GM12878 (cell line): ENCODE data around the gene REG1B. TPM values are rescaled to one million over a fixed set of nuclear protein-coding genes. Genes with fewer than 3 reads are reported as not detected.

Source experiments
- ATAC-seq: fragments of 200-7000 bp; cut with Tn5 transposase; 3 replicates; pipeline ENCODE4 v1.9.1; 2020; ENCODE audit warnings: mild to moderate bottlenecking, moderate library complexity
- BruUV-seq: library from RNA; stranded (reverse); fragments of 400-500 nt; replicated peaks from 2 replicates; lab custom pipeline; 2021; lab: Mats Ljungman, UMichigan
- CTCF ChIA-PET: fragments of 300-600 bp; sonication (Branson Sonifier 250); formaldehyde crosslinking; extraction: SDS; loops from one replicate; lab custom pipeline; 2021; ENCODE audit warnings: inconsistent platforms; lab: Yijun Ruan, JAX
- POLR2A ChIA-PET: fragments of 350-600 bp; formaldehyde crosslinking; extraction: SDS; loops from one replicate; lab custom pipeline; 2021; ENCODE audit warnings: inconsistent platforms; lab: Charles Lee
- RAD21 ChIA-PET: fragments of 300-600 bp; sonication (Branson Sonifier 250); formaldehyde crosslinking; loops from one replicate; lab custom pipeline; 2023; ENCODE audit warnings: antibody characterized with exemption; ENCODE audit not compliant: unreplicated experiment; lab: Charles Lee
- SMC1A ChIA-PET: fragments of 300-600 bp; sonication (Branson Sonifier 250); formaldehyde crosslinking; loops from one replicate; lab custom pipeline; 2023; ENCODE audit not compliant: unreplicated experiment, uncharacterized antibody; lab: Charles Lee
- DNase-seq: peaks from one replicate; pipeline ENCODE4 v3.0.0-alpha.2; 2011; ENCODE audit warnings: low read depth, low spot score
- FAIRE-seq: peaks from 3 replicates; lab custom pipeline; 2011; peaks lifted over from hg19 to GRCh38; lab: Jason Lieb, UNC
- H2AFZ ChIP-seq: 2 replicates; pipeline ENCODE4 v1.6.0; 2011; ENCODE audit warnings: low read depth, low read length, control low read depth; ENCODE audit not compliant: control insufficient read depth
- H3K27ac ChIP-seq: 2 replicates; pipeline ENCODE4 v1.5.1; 2011; ENCODE audit warnings: control low read depth; ENCODE audit not compliant: control insufficient read depth, insufficient read depth
- H3K27me3 ChIP-seq, 2 experiments: replicated peaks in 1 of 2; 2 replicates each; pipeline versions ENCODE4 v1.6.0 to v1.6.1; 2011; ENCODE audit warnings: low read length in 1 of 2; ENCODE audit not compliant: control insufficient read depth in 2 of 2, insufficient read depth in 2 of 2
- H3K36me3 ChIP-seq, 2 experiments: 2 replicates each; pipeline ENCODE4 v1.5.1; 2011; ENCODE audit warnings: low read length in 1 of 2; ENCODE audit not compliant: control insufficient read depth in 2 of 2, insufficient read depth in 2 of 2
- H3K4me1 ChIP-seq: 2 replicates; pipeline ENCODE4 v1.6.1; 2011; ENCODE audit warnings: mild to moderate bottlenecking, low read length, moderate library complexity, mixed read lengths; ENCODE audit not compliant: control insufficient read depth, insufficient read depth
- H3K4me2 ChIP-seq: 2 replicates; pipeline ENCODE4 v1.6.0; 2011; ENCODE audit warnings: control low read depth; ENCODE audit not compliant: control insufficient read depth, insufficient read depth
- H3K4me3 ChIP-seq: fragments of 200-600 bp; sonication (generic); 2 replicates; pipeline ENCODE4 v1.5.1; 2016
- H3K79me2 ChIP-seq: 2 replicates; pipeline ENCODE4 v1.6.0; 2011; ENCODE audit warnings: low read length; ENCODE audit not compliant: control insufficient read depth, insufficient read depth
- H3K9ac ChIP-seq: 2 replicates; pipeline ENCODE4 v1.8.0; 2011; ENCODE audit warnings: low read length, control low read depth, mixed read lengths; ENCODE audit not compliant: control insufficient read depth, insufficient read depth
- H3K9me3 ChIP-seq: replicated peaks from 3 replicates; pipeline ENCODE4 v1.5.1; 2011; ENCODE audit warnings: mild to moderate bottlenecking, low read length; ENCODE audit not compliant: control insufficient read depth, insufficient read depth
- H4K20me1 ChIP-seq: 2 replicates; pipeline ENCODE4 v1.6.0; 2011; ENCODE audit not compliant: control insufficient read depth, insufficient read depth
- CEBPB ChIP-seq, 2 experiments: fragments of 150-350 bp in 1 of 2; IDR thresholded peaks; 2 replicates each; pipeline ENCODE4 v1.6.1; 2012 to 2014; ENCODE audit warnings: low read depth in 2 of 2, low read length in 2 of 2, borderline replicate concordance in 1 of 2, inconsistent platforms in 1 of 2
- ESRRA ChIP-seq: IDR thresholded peaks from 2 replicates; pipeline ENCODE4 v1.6.1; 2012; ENCODE audit warnings: mild to moderate bottlenecking, low read length, improper control_type of control experiment
- EZH2 ChIP-seq: IDR thresholded peaks from 2 replicates; pipeline ENCODE4 v1.6.1; 2012; ENCODE audit warnings: low read depth, mild to moderate bottlenecking, control low read depth, inconsistent platforms, low read length, borderline replicate concordance; ENCODE audit not compliant: control insufficient read depth
- GATAD2B ChIP-seq: fragments of 450-650 bp; conservative IDR thresholded peaks from 2 replicates; pipeline ENCODE4 v1.6.1; 2017; ENCODE audit warnings: low read depth, mild to moderate bottlenecking, moderate library complexity
- LARP7 ChIP-seq: fragments of 450-650 bp; IDR thresholded peaks from 2 replicates; pipeline ENCODE4 v1.6.1; 2017; ENCODE audit warnings: mild to moderate bottlenecking
- RCOR1 ChIP-seq: conservative IDR thresholded peaks from 2 replicates; pipeline ENCODE4 v1.6.1; 2012; ENCODE audit warnings: low read depth, low read length, improper control_type of control experiment
- SMAD5 ChIP-seq: IDR thresholded peaks from 2 replicates; pipeline ENCODE4 v1.6.1; 2016; ENCODE audit warnings: antibody characterized with exemption, low read depth
- SUPT20H ChIP-seq: IDR thresholded peaks from 2 replicates; pipeline ENCODE4 v1.6.1; 2011; ENCODE audit warnings: low read depth, mild to moderate bottlenecking, low read length, moderate library complexity, borderline replicate concordance; ENCODE audit not compliant: control insufficient read depth
- TCF12 ChIP-seq: IDR thresholded peaks from 2 replicates; pipeline ENCODE4 v1.6.1; 2011; ENCODE audit warnings: low read depth, mild to moderate bottlenecking, low read length
- ZNF207 ChIP-seq: fragments of 450-650 bp; IDR thresholded peaks from 2 replicates; pipeline ENCODE4 v1.6.1; 2014; ENCODE audit warnings: antibody characterized with exemption, mild to moderate bottlenecking, borderline replicate concordance
- in situ Hi-C: fragments of 300-500 bp; cut with MboI; formaldehyde crosslinking; loops from 9 replicates; pipeline ENCODE4 v1.14.3; 2018; ENCODE audit warnings: mixed read lengths
- intact Hi-C: fragments of 100-400 bp; cut with micrococcal nuclease; formaldehyde crosslinking; loops from one replicate; pipeline ENCODE4 v1.14.2; 2022; ENCODE audit not compliant: unreplicated experiment
- polyA plus RNA-seq, 11 experiments: library from polyadenylated mRNA; depleted of rRNA in 4 of 11; unstranded in 6 of 11; stranded (reverse) in 5 of 11; fragments of >200 nt; fragmentation: Nextera tagmentation in 4 of 11; fragmentation: Illumina TruSeq in 1 of 11; extraction: Ambion mirVana in 4 of 11; extraction: Trizol in 1 of 11; gene quantifications; 1 replicate in 1 of 11; 2 replicates in 10 of 11; pipeline versions ENCODE4 v1.2.1 to v1.2.3, GENCODE V29; 2011 to 2016; ENCODE audit warnings: inconsistent platforms in 2 of 11, missing spikeins in 2 of 11, low read depth in 1 of 11
- total RNA-seq, 4 experiments: library from RNA; depleted of rRNA in 3 of 4; stranded (reverse); fragments of >200 nt in 3 of 4; fragmentation: Illumina TruSeq in 1 of 4; extraction: Trizol in 1 of 4; gene quantifications; 2 replicates each; pipeline versions ENCODE4 v1.2.1 to v1.2.3, GENCODE V29; 2013 to 2021
- TF ChIP-seq, protein P1 (sequence below): fragments of 450-650 bp; IDR thresholded peaks from 2 replicates; pipeline ENCODE4 v1.6.1; 2016; ENCODE audit warnings: mild to moderate bottlenecking
- TF ChIP-seq, protein P2 (sequence below): IDR thresholded peaks from 2 replicates; pipeline ENCODE4 v1.6.1; 2011; ENCODE audit warnings: borderline replicate concordance, low read depth, mild to moderate bottlenecking, moderate library complexity, mixed read lengths, low read length; ENCODE audit not compliant: insufficient read depth; ENCODE audit errors: extremely low read length

The REG1B gene
- total and polyA plus RNA-seq, 10 of the 15 experiments (the other 5 are each of a cell fraction or from before 2014, with no cell fraction given) = 2.7 TPM; not detected in 9

DNA sequence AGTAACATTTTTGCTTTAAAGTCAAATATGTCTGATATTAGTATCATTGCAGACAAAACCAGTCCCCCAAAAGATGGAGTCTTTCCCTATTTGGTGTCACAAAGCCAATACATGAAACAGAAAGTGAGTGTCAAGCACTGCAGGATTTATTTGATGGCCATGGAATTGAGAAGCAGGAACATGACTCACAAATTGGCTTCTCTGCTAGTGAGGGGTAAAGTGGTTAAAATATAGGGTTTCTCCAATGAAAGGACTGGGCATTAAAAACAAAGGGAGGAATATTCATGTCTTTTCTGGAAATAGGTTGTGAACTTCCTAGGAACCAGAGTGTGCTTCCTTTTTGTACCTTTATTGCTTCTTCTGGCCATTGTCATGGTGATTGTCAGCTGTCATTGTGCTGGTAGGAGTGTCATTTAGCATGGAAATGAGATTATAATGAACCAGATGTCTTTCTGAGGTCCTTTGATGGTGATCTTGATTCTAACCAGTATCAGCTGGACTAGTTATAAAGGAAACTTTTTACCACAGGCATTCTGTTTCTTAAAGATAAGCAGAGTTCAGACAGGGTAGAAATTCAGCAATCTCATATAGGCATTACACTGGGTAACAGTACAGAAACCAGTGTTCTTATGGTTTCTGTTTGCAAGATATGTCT lies 4.1 kb downstream of the REG1B start:
- no TSS peak for BruUV-seq
- ATAC-seq = no peak
- no peak overlapping the region for H3K27ac ChIP-seq

More for the DNA sequence above, 4.1 kb downstream of the REG1B start:
- Histone ChIP-seq H3K9ac (no peak overlapping the region), H3K4me1 (no peaks in the 10 kb centered on the region), H2AFZ (no peak overlapping the region), H3K27me3 (no peaks in the 10 kb centered on the region), H3K4me2 (no peak overlapping the region), H3K36me3 (no peaks in the 10 kb centered on the region), H3K79me2 (no peaks in the 10 kb centered on the region), H4K20me1 (no peaks in the 10 kb centered on the region), H3K4me3 (no peak overlapping the region), H3K9me3 (no peaks in the 10 kb centered on the region)
- no peak for FAIRE-seq
- ChIA-PET RAD21 (no interaction called here), SMC1A (no interaction called here), CTCF (no interaction called here), POLR2A (no interaction called here)
- intact Hi-C loops (no loop called here), in situ Hi-C loops (no loop called here)
- TF ChIP-seq EZH2 = no peak
- no peak for TF ChIP-seq ZNF207
- no peak for TF ChIP-seq SUPT20H
- TF ChIP-seq GATAD2B = no peak
- TF ChIP-seq TCF12 = no peak
- TF ChIP-seq, protein P1, sequence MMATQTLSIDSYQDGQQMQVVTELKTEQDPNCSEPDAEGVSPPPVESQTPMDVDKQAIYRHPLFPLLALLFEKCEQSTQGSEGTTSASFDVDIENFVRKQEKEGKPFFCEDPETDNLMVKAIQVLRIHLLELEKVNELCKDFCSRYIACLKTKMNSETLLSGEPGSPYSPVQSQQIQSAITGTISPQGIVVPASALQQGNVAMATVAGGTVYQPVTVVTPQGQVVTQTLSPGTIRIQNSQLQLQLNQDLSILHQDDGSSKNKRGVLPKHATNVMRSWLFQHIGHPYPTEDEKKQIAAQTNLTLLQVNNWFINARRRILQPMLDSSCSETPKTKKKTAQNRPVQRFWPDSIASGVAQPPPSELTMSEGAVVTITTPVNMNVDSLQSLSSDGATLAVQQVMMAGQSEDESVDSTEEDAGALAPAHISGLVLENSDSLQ = no peak
- no peak for TF ChIP-seq LARP7
- no peak for TF ChIP-seq CEBPB (IDR thresholded peaks at IDR 0.05; ENCODE audit: borderline replicate concordance in 1 of 2, low read depth in 2 of 2, low read length in 2 of 2)
- TF ChIP-seq SMAD5 = no peak
- TF ChIP-seq, protein P2, sequence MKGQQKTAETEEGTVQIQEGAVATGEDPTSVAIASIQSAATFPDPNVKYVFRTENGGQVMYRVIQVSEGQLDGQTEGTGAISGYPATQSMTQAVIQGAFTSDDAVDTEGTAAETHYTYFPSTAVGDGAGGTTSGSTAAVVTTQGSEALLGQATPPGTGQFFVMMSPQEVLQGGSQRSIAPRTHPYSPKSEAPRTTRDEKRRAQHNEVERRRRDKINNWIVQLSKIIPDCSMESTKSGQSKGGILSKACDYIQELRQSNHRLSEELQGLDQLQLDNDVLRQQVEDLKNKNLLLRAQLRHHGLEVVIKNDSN = no peak
- TF ChIP-seq RCOR1 = no peak
- no peak for TF ChIP-seq ESRRA
- no peak for DNase-seq
